HG02870 (cell line): Measurements from ENCODE around the gene RNF149.

Experiments
- ATAC-seq: cut with Tn5 transposase; IDR thresholded peaks from one replicate; pipeline ENCODE4 v1.9.1; 2021; ENCODE audit warnings: mild to moderate bottlenecking, moderate library complexity; ENCODE audit not compliant: unreplicated experiment

RNF149 gene

DNA sequence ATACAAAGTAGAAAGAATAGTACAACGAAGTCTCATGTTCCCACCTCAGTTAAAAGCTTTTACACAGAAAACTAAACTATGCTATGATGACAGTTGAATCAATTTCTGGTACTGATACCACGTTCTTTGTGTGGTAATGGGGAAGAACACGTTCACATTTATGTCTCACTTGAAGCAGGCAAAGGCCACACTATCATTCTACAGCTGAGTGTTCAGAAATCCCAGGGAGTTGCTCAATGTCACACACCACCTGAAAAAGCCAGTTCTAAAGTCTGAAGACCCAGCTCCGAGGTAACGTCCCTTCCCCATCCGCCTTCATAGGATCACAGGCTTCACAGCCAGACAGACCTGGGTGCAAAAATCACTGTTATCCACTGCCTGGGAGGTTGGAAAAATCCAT lies 8.9 kb downstream of the RNF149 start:
- no peak for ATAC-seq

DNA sequence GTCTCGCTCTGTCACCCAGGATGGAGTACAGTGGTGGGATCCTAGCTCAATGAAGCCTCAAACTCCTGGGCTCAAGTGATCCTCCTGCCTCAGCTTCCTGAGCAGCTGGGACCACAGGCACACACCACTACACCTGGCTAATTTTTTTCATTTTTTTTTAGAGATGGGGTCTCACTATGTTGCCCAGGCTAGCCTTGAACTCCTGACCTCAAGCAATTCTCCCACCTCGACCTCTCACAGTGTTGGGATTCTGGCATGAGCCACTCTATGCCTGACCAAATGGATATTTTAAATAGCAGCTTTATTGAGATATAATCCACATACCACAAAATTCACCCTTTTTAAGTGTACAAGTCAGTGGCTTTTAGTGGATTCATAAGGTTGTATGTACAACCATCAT lies 11.1 kb downstream of the RNF149 start:
- ATAC-seq, result no peak

DNA sequence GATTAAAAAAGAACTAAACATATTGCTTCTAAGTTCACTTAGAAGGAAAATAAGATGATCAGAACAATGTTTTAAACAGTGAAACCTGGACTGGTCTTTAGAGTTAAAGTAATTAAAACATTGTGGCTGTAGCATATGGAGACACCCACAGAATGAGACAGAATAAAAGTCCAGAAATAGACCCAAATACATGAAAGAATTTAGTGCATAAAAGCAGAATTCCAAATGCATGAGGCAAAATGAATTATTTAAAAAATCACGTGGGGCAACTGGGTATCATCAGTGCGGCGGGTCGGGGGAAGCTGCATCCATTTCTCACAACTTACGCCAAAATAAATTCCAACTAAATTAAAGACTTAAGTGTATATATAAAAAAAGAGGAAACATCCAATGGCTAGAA lies 12.1 kb downstream of the RNF149 start:
- ATAC-seq, result no peak

DNA sequence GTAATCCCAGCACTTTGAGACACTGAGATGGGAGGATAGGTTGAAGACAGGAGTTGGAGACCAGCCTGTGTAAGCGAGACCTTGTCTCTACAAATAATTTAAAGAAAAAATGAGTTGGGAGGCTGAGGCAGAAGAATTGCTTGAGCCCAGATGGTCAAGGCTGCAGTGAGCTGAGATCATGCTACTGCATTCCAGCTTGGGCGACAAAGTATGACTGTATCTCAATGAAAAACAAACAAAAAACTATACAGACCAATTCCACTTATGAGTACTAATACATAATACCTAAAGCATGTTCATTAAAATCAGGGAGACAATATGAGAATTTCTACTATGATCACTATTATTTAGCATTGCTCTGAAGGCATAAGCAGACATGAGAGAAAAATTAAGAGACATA lies 12.6 kb downstream of the RNF149 start:
- no peak for ATAC-seq

DNA sequence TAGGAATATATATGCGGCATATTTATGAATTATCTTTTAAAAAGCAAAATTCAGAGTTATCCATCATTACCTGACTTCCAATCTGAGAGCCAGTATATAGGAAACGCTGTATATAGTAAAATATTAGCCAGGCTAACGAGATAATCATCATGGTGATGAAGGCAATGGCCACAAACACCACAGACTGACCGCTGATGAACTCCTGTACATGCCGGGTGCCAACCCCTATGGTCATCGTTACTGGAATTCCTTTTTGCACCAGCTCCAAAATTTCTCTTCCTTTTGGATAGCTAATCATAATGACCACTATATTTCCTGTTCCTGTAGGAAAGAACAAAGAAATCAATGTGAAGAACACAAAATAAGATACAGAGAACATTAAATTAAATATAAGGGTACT lies 13.6 kb downstream of the RNF149 start:
- no peak for ATAC-seq

DNA sequence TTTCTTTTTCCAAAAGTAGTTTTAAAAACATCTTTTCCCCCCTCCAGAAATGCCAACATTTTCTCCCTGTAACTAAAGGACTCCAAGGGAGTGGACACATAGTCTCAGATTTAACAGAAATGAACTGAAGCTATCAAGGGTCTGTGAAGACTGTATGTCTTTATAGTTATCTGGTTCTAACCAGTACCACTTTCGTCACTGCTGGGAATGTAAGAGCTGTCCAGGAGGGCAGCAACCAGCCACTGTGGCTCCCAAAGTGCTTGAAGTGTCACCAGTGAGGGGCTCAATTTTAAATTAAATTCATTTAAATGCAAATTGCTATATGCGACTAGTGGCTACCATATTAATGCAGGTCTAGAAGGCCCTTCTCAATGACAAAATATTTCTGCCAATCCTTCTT lies 15.0 kb downstream of the RNF149 start:
- ATAC-seq, result no peak

DNA sequence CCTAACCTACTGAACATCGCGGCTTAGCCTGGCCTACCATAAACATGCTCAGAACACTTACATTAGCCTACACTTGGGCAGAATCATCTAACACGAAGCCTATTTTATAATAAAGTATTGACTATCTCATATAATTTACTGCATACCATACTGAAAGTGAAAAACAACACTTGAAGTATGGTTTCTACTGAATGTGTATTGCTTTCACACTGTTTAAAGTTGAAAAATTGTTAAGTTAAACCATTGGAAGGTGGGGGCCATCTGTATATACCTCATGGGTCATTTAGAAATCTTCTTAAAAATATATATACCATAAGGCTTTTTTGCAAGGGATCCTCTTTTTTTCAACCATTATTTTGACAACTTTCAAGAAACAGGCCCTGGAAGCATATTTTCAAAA lies 16.5 kb downstream of the RNF149 start:
- no peak for ATAC-seq

DNA sequence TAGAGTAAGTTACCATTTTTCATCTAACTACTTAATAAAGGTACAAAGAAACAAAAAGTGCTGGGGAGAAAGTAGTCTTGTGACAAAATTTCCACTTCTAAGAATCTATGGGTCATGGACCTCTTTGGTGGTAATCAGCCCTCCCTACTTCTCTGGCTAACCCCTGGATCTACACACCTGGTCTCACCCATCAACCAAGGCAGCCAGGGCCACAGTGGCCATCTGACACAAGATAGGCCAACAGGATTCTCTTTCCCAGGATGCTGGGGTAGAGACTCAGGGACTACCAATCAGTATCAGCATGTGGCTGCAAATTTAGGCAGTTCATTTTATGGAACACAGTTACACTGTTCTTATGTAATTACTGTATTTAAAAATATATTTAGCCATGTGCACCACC lies 17.8 kb downstream of the RNF149 start:
- no peak for ATAC-seq

DNA sequence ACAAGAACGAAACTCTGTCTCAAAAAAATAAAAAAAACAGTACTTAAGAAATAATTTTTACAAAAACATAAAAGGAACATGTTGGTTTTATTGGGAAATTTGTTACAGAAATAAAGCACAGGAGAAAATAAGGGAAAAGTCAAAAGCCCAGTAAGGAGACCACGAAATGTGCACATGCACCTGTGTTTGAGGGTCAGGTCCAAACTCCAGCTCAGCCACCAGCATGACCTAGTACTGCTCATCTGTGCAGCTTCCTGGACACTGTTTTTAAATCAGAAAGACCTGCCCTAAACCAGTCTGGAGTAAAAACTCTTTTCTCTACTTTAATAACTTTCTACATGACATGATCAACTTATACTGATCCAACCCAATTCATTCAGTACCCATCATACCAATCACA lies 21.2 kb downstream of the RNF149 start:
- no peak for ATAC-seq

DNA sequence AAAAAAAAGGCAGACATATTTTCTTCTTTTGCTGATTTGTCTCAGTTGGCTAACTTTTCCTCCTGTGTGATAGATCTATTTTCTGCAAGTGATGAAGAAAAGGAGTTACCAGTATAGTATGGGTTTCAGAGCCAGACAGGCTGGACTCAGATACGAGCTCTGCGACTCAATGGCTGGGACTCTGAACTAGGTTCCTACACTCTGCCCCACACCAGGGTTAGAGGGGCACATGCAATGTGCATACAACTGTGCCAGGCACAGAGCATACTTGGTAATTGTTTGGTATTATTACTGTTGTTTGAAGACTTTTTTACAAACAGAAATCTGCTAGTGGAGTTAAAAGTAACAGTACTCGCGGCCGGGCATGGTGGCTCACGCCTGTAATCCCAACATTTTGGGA lies 21.8 kb downstream of the RNF149 start:
- ATAC-seq, result no peak

DNA sequence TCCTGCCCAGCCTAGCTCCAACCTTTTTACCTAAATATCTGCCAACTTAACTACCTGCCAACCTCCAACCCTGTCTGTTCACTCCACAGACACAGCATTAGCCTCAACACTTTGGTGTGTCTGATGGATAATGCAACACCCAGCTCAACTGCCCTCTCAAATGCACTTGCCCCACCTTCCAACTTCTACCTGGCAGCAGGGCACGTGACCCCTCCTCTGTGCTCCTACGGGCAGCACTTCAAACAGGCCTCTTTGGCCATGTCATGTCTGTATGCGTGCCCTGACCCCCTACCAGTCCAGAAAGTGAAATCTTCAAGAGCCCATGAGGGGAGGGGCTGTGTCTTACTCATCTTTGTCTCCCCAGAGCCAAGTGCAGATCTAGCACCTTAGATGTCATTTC lies 25.5 kb downstream of the RNF149 start:
- ATAC-seq, result no peak

DNA sequence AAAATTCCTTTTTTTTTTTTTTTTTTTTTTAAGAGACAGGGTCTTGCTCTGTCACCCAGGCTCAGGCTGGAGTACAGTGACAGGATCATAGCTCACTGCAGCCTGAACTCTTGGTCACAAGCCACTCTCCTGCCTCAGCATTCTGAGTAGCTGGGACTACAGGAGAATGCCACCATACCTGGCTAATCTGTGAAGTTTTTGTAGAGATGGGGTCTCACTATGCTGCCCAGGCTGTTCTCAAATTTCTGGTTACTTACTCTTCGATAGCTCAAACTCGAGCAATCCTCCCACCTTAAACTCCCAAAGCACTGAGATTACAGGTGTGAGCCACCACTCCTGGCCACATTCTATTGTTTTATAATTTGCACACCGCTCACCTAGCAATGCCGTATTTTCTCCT lies 27.0 kb downstream of the RNF149 start:
- no peak for ATAC-seq

DNA sequence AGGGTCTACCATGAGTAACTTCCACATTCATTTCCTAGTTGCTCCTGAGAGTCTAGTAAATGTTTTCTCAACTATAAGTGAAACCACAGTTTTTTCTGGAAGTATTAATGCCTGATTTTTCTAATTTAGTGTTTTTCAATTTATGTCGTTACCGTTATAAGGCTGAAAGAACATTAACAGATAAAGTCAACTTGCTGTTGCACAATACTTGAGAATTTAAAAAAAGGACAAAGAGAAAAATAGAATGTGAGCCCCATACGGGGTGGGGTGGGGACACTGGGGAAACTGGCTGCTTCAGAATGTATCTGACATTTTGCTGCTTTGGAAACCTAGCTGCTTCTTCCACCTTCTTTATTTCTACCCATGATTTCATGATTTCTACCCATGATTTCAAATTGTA lies 29.6 kb downstream of the RNF149 start:
- ATAC-seq, result no peak

DNA sequence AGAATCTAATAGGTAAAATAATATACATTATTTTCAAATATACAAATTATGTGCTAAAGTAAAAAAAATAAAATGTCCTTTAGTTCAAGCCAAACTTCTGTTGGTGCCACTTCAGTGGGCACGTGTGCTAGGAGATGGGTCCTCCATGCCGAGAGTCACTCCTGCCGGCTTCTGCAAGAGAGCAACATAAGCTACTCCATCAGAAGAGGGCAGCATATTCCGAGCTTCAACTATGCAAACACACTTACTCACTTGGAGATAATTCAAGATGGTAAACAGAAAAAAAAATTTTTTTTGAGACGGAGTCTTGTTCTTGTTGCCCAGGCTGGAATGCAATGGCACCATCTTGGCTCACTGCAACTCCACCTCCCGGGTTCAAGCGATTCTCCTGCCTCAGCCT lies 31.4 kb downstream of the RNF149 start:
- ATAC-seq, result no peak

DNA sequence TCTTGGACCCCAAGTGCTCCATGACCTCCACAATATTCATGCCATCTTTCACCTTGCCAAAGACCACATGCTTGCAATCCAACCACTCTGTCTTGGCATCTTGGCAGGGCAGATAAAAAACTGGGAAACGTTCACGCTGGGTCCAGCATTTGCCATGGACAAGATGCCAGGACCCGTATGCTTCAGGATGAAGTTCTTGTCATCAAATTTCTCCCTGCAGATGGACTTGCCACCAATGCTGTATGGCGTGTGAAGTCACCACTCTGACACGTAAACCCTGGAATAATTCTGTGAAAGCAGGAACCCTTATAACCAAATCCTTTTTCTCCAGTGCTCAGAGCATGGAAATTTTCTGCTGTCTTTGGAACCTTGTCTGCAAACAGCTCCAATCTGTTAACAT lies 34.4 kb downstream of the RNF149 start:
- no peak for ATAC-seq

DNA sequence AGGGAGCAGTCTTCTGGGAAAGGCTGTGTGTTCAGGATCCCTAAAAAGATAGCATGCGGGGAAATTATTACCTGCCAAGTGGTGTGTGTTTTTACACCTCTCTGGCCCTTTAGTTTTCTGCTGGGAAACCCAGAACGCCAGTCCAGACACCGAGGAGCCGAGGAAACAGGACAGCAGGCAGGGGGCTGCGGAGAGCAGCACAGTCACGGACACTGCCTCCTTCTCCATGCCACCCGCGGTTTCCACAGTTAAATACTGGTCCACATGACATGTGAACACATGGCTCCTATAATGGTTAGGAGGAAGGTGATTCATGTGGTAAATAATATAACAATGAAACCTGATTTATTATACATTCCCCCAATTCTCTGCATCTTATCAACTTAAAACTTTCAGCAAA lies 35.4 kb downstream of the RNF149 start:
- ATAC-seq, result no peak

DNA sequence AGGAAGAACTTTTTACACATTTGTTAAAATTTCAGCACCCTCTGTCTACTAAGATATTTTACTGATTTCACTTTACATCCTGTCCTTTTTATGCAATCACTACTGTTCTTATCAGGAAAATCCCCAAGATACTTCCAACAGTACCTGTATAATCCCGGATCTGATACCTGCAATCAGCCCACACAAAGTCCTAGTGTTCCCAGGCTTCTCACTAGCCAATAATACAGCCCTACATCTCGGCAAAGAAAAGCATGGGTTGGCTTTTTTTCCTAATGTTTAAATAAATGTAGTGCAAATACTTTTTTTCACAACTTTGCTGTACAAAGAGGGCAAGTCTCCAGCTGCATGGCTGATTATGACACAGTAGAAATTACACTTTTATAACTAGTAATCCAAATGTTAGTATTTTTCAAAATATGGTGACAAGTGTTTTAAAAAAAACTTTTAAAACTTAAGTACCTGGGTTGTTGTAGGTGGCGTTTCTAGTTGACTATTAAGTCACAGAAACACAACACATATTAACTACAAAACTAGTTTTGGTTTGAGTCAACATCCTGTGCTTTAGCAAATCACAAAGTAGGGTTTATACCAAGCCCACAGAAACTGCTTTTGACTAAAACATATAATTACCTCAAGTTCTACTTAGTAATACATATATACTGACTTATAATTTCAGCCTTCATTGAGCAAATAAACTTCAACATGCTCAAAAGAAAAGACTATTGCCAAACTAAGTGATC lies 36.3 kb downstream of the RNF149 start:
- ATAC-seq, result peak; percentile 93

DNA sequence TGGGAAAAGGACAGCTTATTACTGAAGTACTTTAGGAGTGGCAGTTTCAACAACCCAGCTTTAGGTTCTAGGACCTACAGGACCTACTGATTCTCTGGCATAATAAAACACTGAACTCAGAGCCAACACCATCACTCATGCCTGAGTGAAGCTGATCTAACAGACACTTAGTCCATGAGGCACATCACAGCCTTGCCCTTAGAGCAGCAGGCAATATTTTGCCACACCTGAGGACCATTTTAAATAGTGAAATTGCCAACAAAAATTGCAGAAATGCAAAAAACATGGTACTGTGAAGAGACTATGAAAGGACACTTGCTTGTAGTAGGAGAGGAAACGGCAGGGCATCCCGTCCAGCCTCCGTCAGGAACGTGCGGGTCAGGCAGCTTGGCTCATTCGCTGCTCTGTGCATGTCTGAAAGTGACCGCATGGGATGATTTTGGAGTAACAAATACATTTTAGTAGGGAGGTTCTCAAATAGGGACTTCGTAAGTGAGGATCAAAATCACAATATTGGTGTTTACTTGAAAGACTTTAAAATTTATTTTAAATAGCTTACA lies 37.7 kb downstream of the RNF149 start:
- ATAC-seq, result no peak

DNA sequence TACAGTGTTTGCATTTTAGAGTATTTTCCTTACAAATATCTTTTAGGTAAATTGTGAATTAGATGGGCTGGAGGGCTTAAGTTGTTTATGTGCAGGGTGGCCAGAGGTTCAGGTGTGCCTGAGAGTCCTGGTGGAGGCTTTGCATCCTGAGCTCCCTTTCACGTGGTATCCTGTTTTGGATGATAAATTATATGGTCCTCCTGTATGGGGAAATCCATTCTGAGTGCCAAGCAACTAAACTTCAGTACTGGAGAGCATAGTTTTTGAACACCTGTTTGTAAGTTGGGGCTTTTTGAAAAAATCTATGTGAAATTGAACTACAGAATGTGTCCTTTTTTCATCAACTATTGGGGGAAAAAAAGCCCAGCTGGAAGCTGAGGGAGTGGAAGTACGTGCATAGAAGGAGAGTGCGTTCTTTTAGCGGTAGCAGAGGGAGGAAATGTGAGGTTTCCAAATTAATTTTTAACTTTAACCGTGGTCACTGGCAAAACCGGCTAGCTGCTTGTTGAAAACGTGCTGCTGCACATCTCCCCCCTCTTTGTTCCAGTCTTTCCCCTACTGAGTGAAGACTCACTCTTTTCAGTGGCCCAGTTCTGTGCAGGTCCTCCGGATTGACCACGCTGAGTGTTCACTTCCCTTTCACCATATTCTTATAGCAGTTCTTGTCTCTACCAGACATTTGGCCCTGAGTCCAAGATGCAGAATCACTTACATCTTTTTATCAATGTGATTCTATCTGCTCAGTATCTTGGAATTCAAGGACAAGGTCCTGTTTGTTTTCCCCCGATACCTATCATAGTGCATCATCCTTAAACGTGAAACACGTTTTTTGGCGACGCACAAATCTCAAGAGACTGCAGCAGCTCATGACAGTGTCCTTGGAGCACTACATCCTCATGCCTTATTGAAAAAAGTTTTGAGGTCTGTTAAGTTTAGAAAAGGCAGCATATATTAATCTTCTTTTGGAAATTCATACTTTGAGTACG lies 40.5 kb downstream of the RNF149 start:
- ATAC-seq, result no peak

DNA sequence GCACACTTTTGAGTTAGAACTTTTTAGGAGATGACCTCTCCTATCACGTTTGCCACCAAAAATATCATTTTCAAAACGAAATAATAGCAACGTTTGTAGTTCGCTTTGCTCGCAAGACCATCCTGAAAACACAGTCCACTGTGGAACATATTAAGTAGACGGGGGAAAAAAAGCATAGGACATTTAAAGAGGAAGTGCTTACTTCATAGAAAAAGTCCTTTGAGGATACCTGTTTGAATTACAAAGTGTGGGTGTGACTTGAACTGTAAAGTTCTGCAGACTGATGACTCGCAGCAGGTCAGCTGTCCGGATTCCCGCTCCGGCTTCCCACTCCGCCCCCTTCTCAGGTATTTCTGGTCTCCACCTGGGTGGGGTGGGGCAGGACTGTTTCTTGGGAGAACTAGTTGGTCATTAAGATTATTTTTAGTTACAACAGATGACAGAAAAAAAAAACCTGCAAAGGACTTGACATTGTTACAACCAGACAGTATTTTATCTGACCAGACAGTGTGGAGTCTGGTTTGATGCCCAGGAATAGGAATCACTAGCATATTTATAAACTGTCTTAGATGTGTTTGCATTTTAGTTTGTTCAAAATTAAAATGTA lies 42.5 kb downstream of the RNF149 start:
- ATAC-seq, result no peak

DNA sequence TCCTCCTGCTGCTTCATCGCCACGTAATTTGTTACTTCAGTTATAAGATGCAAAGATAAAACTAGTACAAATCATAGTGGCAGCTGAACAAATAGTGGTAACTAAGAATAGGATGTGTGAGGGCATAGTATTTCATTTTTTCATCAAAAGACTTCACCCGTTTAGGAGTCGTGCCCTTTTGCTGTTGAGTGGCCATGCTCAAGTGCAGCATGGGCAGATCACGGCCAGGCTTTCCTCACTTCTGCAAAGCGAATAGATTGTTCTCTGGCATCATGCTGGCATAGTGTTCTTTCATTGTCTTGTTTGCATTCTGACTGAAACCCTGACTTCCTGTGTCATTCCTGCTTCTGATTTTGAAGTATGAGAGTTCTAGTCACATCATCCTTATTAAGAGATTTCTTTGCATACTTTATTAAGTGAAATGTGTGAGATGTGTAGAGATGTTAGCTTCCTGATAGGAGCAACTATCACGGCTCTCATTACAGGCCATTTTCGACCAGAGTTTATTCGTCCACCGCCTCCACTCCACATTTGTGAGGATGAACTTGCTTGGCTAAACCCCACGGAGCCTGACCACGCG lies 44.1 kb downstream of the RNF149 start:
- ATAC-seq, result no peak
